Activated T-helper 17 cell treated with anti-CD3 and anti-CD28 coated beads, Interleukin-2, amount 50 U/mL, for 72 hours (primary cell): Measurements from ENCODE around the gene B3GNT9. TPM values are rescaled to one million over a fixed set of nuclear protein-coding genes. Genes with fewer than 3 reads are reported as not detected.
A peak's percentile ranks its signal among the peaks of the same experiment; 100 is the strongest.

Experiments used
- ATAC-seq: fragments of 150-1000 bp; cut with Tn5 transposase; replicated peaks from 2 replicates; pipeline ENCODE4 v1.10.0; 2021; ENCODE audit warnings: mild to moderate bottlenecking, moderate library complexity
- H3K27ac Mint-ChIP-seq: one replicate; pipeline ENCODE4 v1.8.0; 2022; ENCODE audit warnings: mixed read lengths
- H3K27me3 Mint-ChIP-seq: one replicate; pipeline ENCODE4 v1.8.0; 2022; ENCODE audit warnings: mixed read lengths
- H3K36me3 Mint-ChIP-seq: one replicate; pipeline ENCODE4 v1.8.0; 2022; ENCODE audit warnings: low read depth, mild to moderate bottlenecking, mixed read lengths
- H3K4me1 Mint-ChIP-seq: one replicate; pipeline ENCODE4 v1.8.0; 2022; ENCODE audit warnings: mixed read lengths
- H3K4me3 Mint-ChIP-seq: one replicate; pipeline ENCODE4 v1.8.0; 2022; ENCODE audit warnings: mild to moderate bottlenecking, mixed read lengths
- H3K9me3 Mint-ChIP-seq: one replicate; pipeline ENCODE4 v1.8.0; 2022; ENCODE audit warnings: mixed read lengths
- total RNA-seq, 2 donors: library from RNA; stranded (reverse); gene quantifications; one replicate each; pipeline ENCODE4 v1.2.3, GENCODE V29; 2022

The B3GNT9 gene
- total RNA-seq, 2 donors from 2014 or later, result 8.3 to 12.3 TPM

DNA sequence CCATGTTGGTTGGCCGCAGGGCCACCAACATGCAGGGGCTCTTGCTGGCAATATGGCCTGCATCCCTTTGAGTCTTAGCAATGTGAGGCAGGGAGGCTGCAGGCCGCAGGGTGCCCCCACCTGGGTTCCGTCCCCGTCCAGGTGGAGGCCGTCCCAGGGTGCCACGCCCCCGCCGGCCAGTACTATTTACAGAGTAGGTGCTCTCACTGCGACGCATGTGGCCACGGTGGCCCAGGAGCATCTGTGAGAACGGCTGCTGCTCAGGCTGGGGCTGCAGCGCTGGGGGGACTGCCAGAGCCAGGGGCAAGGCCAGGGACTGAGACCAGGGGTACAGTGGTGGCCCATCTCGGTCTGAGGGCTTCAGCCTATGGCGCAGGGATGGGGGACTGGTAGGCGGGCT lies 29.4 kb upstream of the B3GNT9 start:
- peaks cover 37% of the 10 kb centered on the region for H3K36me3 Mint-ChIP-seq
- no peaks in the 10 kb centered on the region for H3K27me3 Mint-ChIP-seq
- H3K9me3 Mint-ChIP-seq, result no peaks in the 10 kb centered on the region
- no peak overlapping the region for H3K4me3 Mint-ChIP-seq
- H3K4me1 Mint-ChIP-seq, result peaks cover 29% of the 10 kb centered on the region
- ATAC-seq, result no peak
- H3K27ac Mint-ChIP-seq, result no peak overlapping the region

- H3K36me3 Mint-ChIP-seq, result peaks cover 42% of the 10 kb centered on the region
- H3K4me3 Mint-ChIP-seq, result peak overlapping the region; percentile 99
- peaks cover 28% of the 10 kb centered on the region for H3K4me1 Mint-ChIP-seq
- H3K27me3 Mint-ChIP-seq, result no peaks in the 10 kb centered on the region
- H3K27ac Mint-ChIP-seq, result no peak overlapping the region
- no peak for ATAC-seq
- H3K9me3 Mint-ChIP-seq, result no peaks in the 10 kb centered on the region
These were observed 28.8 kb upstream of the B3GNT9 start for GRCh38 chr16:67179421-67180080.

- H3K27ac Mint-ChIP-seq, result peak overlapping the region; percentile 56
- peaks cover 5% of the 10 kb centered on the region for H3K27me3 Mint-ChIP-seq
- peak; percentile 54 for ATAC-seq
- peaks cover 57% of the 10 kb centered on the region for H3K36me3 Mint-ChIP-seq
- peaks cover 37% of the 10 kb centered on the region for H3K4me1 Mint-ChIP-seq
- H3K4me3 Mint-ChIP-seq, result peak overlapping the region; percentile 99
- no peaks in the 10 kb centered on the region for H3K9me3 Mint-ChIP-seq
These were observed 27.2 kb upstream of the B3GNT9 start for GRCh38 chr16:67177743-67178699.

GRCh38 chr16:67176662-67177061 lies 25.9 kb upstream of the B3GNT9 start:
- Mint-ChIP-seq H3K36me3 (peaks cover 62% of the 10 kb centered on the region), H3K4me1 (peaks cover 42% of the 10 kb centered on the region), H3K4me3 (peak overlapping the region; percentile 99), H3K27me3 (peaks cover 8% of the 10 kb centered on the region), H3K9me3 (no peaks in the 10 kb centered on the region), H3K27ac (peak overlapping the region; percentile 56)
- no peak for ATAC-seq

- Mint-ChIP-seq H3K36me3 (peaks cover 81% of the 10 kb centered on the region), H3K4me1 (peaks cover 57% of the 10 kb centered on the region), H3K9me3 (no peaks in the 10 kb centered on the region), H3K27me3 (peaks cover 14% of the 10 kb centered on the region), H3K4me3 (peak overlapping the region; percentile 99), H3K27ac (no peak overlapping the region)
- ATAC-seq, result no peak
These were observed 24.0 kb upstream of the B3GNT9 start for GRCh38 chr16:67174706-67175231.

DNA sequence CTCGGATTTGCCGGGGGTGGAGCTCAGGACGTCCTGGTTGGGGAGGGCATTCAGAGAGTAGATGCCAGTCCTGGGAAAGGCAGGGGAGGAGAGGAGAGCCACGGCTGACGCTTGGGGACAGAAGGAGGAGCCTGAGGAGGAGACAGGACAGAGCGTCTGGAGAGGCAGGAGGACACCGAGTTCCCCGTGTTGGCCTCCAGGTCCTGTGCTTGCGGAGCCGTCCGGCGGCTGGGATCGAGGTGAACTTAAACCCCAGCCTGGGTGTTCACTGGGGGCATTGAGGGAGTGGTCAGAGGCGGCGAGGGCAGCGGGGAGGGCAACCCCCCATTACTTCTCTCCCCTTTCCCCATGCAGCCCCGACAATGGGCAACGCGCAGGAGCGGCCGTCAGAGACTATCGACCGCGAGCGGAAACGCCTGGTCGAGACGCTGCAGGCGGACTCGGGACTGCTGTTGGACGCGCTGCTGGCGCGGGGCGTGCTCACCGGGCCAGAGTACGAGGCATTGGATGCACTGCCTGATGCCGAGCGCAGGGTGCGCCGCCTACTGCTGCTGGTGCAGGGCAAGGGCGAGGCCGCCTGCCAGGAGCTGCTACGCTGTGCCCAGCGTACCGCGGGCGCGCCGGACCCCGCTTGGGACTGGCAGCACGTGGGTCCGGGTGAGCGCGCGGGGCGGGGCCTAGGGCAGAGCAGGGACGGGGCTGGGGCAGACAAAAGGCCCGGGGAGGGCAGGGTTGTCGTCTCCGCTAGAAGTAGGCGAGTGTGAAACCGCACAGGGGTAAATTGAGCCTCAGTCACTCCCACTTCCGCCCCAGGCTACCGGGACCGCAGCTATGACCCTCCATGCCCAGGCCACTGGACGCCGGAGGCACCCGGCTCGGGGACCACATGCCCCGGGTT lies 23.3 kb upstream of the B3GNT9 start:
- Mint-ChIP-seq H3K27ac (peak overlapping the region; percentile 86), H3K4me3 (peak overlapping the region; percentile 99), H3K9me3 (no peaks in the 10 kb centered on the region), H3K27me3 (peaks cover 14% of the 10 kb centered on the region), H3K4me1 (peaks cover 56% of the 10 kb centered on the region), H3K36me3 (peaks cover 88% of the 10 kb centered on the region)
- peak; percentile 54 for ATAC-seq

- peaks cover 92% of the 10 kb centered on the region for H3K36me3 Mint-ChIP-seq
- peaks cover 55% of the 10 kb centered on the region for H3K4me1 Mint-ChIP-seq
- no peaks in the 10 kb centered on the region for H3K9me3 Mint-ChIP-seq
- ATAC-seq, result no peak
- H3K27ac Mint-ChIP-seq, result peak overlapping the region; percentile 86
- H3K27me3 Mint-ChIP-seq, result peaks cover 14% of the 10 kb centered on the region
- peak overlapping the region; percentile 99 for H3K4me3 Mint-ChIP-seq
These were observed 22.5 kb upstream of the B3GNT9 start for GRCh38 chr16:67173323-67173722.

- Mint-ChIP-seq H3K27ac (peak overlapping the region; percentile 92), H3K4me1 (peaks cover 48% of the 10 kb centered on the region), H3K27me3 (peaks cover 20% of the 10 kb centered on the region), H3K36me3 (peaks cover 90% of the 10 kb centered on the region), H3K9me3 (no peaks in the 10 kb centered on the region), H3K4me3 (peak overlapping the region; percentile 99)
- ATAC-seq, result peak; percentile 24
These were observed 20.3 kb upstream of the B3GNT9 start for GRCh38 chr16:67170949-67171649.

DNA sequence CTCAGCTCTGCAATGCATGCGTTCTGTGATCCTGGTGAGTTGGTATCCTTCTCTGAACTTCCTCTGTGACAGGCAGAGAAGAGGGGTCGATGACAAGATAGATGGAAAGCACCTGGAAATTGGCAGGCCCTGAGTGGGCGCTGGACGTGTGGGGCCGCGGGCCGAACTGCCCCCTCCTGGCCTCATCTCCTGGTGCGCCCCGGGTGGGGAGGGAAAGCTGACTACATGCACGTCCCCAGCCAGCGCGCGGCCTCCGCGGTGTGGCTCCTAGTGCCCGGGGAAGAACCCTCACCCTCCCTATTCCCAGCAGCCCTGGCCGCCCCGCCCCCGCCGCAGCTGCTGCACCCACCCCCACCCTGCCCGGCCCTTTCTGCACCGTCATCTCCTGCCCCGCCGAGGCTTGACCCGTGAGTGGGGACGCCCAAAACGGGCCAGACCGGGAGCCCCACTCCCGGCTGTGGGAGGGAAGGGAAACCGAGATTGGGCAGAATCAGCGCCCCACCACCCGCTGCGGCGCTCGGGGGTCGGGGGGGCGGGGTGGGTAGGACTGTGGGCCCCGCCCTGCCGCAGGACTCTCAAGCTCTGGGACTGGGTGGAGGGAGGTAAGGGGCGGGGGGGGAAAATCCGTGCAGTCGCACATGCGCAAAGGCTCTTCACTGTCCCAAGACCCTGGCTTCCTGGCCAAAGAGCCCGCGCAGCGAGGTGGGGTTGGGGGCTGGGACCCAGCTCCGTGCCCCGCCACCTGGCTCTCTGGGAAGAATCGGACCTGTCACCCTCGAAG lies 19.6 kb upstream of the B3GNT9 start, which contains the start of gene NOL3:
Gene NOL3 (plus strand): TSS at position 371 of the 781 bp plus-strand sequence.
- peaks cover 42% of the 10 kb centered on the region for H3K4me1 Mint-ChIP-seq
- peaks cover 21% of the 10 kb centered on the region for H3K27me3 Mint-ChIP-seq
- H3K4me3 Mint-ChIP-seq, result peak within 1 kb of the TSS; percentile 99
- peak within 1 kb of the TSS; percentile 92 for H3K27ac Mint-ChIP-seq
- peaks cover 86% of the 10 kb centered on the region for H3K36me3 Mint-ChIP-seq
- peak; percentile 69 for ATAC-seq
- H3K9me3 Mint-ChIP-seq, result no peaks in the 10 kb centered on the region

DNA sequence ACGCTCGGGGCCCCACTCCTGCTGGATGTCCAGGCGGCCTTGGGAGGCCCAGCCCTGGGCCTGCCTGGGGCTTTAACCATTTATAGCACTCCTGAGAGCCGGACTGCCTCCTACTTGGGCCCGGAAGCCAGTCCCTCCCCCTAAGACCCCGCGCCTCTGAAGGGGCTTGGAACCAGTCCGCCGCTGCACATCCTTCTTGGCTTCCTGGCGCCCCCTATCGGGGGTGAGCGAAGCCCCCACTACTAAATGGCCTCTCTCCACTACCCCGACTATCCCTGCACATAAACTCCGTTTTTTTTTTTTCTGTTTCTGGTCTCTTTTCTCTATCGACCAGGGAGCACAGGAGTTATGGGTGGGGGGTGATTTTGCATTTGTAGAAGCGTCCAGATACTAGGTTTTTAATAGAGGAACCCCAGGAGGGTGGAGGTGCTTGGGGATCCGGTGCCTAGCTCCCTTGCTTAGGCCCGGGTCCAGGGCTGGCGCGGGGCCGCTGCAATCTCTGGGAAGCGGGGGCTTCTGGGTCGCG lies 18.9 kb upstream of the B3GNT9 start:
- peak overlapping the region; percentile 92 for H3K27ac Mint-ChIP-seq

DNA sequence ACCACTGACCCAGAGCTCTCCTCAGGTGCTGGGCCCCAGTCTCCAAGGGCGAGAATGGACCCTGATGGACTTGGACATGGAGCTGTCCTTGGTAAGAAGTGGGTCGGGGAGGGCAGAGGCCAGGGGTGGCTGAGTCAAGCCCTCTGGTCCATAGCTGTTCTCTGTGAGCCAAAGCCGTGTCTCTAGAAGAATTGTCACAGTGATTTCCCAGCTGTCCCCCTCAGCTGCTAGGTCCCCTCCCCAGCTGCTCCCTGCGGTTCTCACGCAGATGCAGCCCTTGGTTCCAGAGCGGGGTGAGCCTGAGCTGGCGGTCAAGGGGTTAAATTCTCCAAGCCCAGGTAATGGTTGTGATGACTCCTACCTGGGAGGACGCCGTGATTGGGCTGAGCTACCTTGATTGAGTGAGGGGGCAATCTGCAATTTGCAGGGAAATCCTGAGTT lies 18.2 kb upstream of the B3GNT9 start:
- no peak for ATAC-seq
- Mint-ChIP-seq H3K4me3 (peak overlapping the region; percentile 99), H3K9me3 (no peaks in the 10 kb centered on the region), H3K27me3 (peaks cover 25% of the 10 kb centered on the region), H3K4me1 (peaks cover 39% of the 10 kb centered on the region), H3K36me3 (peaks cover 80% of the 10 kb centered on the region), H3K27ac (no peak overlapping the region)

More for the DNA sequence above, 18.9 kb upstream of the B3GNT9 start:
- peaks cover 39% of the 10 kb centered on the region for H3K4me1 Mint-ChIP-seq
- peaks cover 84% of the 10 kb centered on the region for H3K36me3 Mint-ChIP-seq
- peak overlapping the region; percentile 99 for H3K4me3 Mint-ChIP-seq
- H3K27me3 Mint-ChIP-seq, result peaks cover 25% of the 10 kb centered on the region
- ATAC-seq, result no peak
- H3K9me3 Mint-ChIP-seq, result no peaks in the 10 kb centered on the region

DNA sequence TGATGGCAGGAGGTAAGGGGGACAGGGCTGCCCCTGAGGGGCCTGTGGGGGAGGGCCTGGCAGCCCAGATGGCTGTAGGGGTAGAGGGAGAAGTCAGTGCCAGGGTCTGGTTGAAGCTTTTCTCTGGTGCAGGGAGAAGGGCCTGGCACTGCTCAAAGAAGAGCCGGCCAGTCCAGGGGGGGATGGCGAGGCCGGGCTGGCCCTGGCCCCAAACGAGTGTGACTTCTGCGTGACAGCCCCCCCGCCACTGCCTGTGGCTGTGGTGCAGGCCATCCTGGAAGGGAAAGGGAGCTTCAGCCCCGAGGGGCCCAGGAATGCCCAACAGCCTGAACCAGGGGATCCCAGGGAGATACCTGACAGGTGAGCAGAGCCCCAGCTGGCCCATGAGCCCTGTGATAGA lies 16.8 kb upstream of the B3GNT9 start:
- peaks cover 79% of the 10 kb centered on the region for H3K36me3 Mint-ChIP-seq
- H3K4me1 Mint-ChIP-seq, result peaks cover 30% of the 10 kb centered on the region
- H3K27ac Mint-ChIP-seq, result no peak overlapping the region
- peak overlapping the region; percentile 99 for H3K4me3 Mint-ChIP-seq
- peaks cover 19% of the 10 kb centered on the region for H3K27me3 Mint-ChIP-seq
- no peak for ATAC-seq
- no peaks in the 10 kb centered on the region for H3K9me3 Mint-ChIP-seq
